HepG2 (cell line): Measurements from ENCODE around the gene ACTR3. TPM values are rescaled to one million over a fixed set of nuclear protein-coding genes. Genes with fewer than 3 reads are reported as not detected.

Source experiments
- DDIT3 ChIP-seq: sonication (generic); formaldehyde crosslinking; IDR thresholded peaks from 2 replicates; pipeline ENCODE4 v1.4.0; 2020; ENCODE audit warnings: mild to moderate bottlenecking, missing genetic modification reagents
- ETS1 ChIP-seq: sonication (generic); formaldehyde crosslinking; IDR thresholded peaks from 2 replicates; pipeline ENCODE4 v1.4.0; 2020; ENCODE audit warnings: missing genetic modification reagents
- FOXC1 ChIP-seq: sonication (generic); formaldehyde crosslinking; IDR thresholded peaks from 2 replicates; pipeline ENCODE4 v1.8.0; 2022; ENCODE audit warnings: mild to moderate bottlenecking, missing genetic modification reagents, borderline replicate concordance
- JARID2 ChIP-seq: sonication (generic); formaldehyde crosslinking; IDR thresholded peaks from 2 replicates; pipeline ENCODE4 v1.8.1; 2023; ENCODE audit warnings: missing genetic modification reagents, inconsistent platforms; ENCODE audit not compliant: insufficient replicate concordance
- KAT8 ChIP-seq: IDR thresholded peaks from 2 replicates; pipeline ENCODE4 v1.6.1; 2016; ENCODE audit warnings: missing genetic modification reagents, missing compliant biosample characterization
- KDM1A ChIP-seq: IDR thresholded peaks from 2 replicates; pipeline ENCODE4 v1.6.1; 2016; ENCODE audit warnings: missing compliant biosample characterization
- KDM4B ChIP-seq: sonication (generic); formaldehyde crosslinking; IDR thresholded peaks from 2 replicates; pipeline ENCODE4 v1.4.0; 2020; ENCODE audit warnings: missing genetic modification reagents
- LBX2 ChIP-seq: sonication (generic); formaldehyde crosslinking; IDR thresholded peaks from 2 replicates; pipeline ENCODE4 v1.5.0; 2020; ENCODE audit warnings: missing genetic modification reagents, mild to moderate bottlenecking, borderline replicate concordance
- MED1 ChIP-seq: sonication (generic); formaldehyde crosslinking; IDR thresholded peaks from 2 replicates; pipeline ENCODE4 v1.4.0; 2020; ENCODE audit warnings: missing genetic modification reagents
- PRDM10 ChIP-seq: sonication (generic); formaldehyde crosslinking; IDR thresholded peaks from 2 replicates; pipeline ENCODE4 v1.4.0; 2020; ENCODE audit warnings: low read depth, missing genetic modification reagents
- RAD21 ChIP-seq: fragments of 450-650 bp; formaldehyde crosslinking; IDR thresholded peaks from 2 replicates; pipeline ENCODE4 v1.5.0; 2020; ENCODE audit warnings: mild to moderate bottlenecking
- RBM39 ChIP-seq: fragments of 200-400 bp; formaldehyde crosslinking; IDR thresholded peaks from one replicate; pipeline ENCODE4 v1.6.1; 2018; ENCODE audit warnings: antibody characterized with exemption, mild to moderate bottlenecking, low read depth, low read length; ENCODE audit not compliant: poor library complexity, severe bottlenecking
- RFXANK ChIP-seq: IDR thresholded peaks from 2 replicates; pipeline ENCODE4 v1.6.1; 2016
- YEATS2 ChIP-seq: sonication (generic); formaldehyde crosslinking; IDR thresholded peaks from 2 replicates; pipeline ENCODE4 v1.4.0; 2020; ENCODE audit warnings: missing genetic modification reagents, borderline replicate concordance
- ZNF260 ChIP-seq: sonication (generic); formaldehyde crosslinking; IDR thresholded peaks from 2 replicates; pipeline ENCODE4 v1.4.0; 2020; ENCODE audit warnings: missing genetic modification reagents, low read depth, mild to moderate bottlenecking, borderline replicate concordance
- ZNF274 ChIP-seq: sonication (generic); formaldehyde crosslinking; IDR thresholded peaks from 2 replicates; pipeline ENCODE4 v1.5.1; 2020; ENCODE audit warnings: mild to moderate bottlenecking, missing genetic modification reagents
- ZNF335 ChIP-seq: sonication (generic); formaldehyde crosslinking; IDR thresholded peaks from 2 replicates; pipeline ENCODE4 v1.4.0; 2020; ENCODE audit warnings: missing genetic modification reagents
- ZNF451 ChIP-seq: sonication (generic); formaldehyde crosslinking; IDR thresholded peaks from 2 replicates; pipeline ENCODE4 v1.5.0; 2020; ENCODE audit warnings: mild to moderate bottlenecking, missing genetic modification reagents
- ZNF484 ChIP-seq: sonication (generic); formaldehyde crosslinking; IDR thresholded peaks from 2 replicates; pipeline ENCODE4 v1.5.1; 2020; ENCODE audit warnings: mild to moderate bottlenecking, low read depth, missing genetic modification reagents, borderline replicate concordance
- ZNF580 ChIP-seq: IDR thresholded peaks from 2 replicates; pipeline ENCODE4 v1.6.1; 2016; ENCODE audit warnings: low read depth, borderline replicate concordance
- polyA plus RNA-seq, 8 experiments: library from polyadenylated mRNA; depleted of rRNA in 3 of 8; stranded (reverse) in 7 of 8; unstranded in 1 of 8; fragments of >200 nt; fragmentation: Illumina TruSeq in 4 of 8; extraction: Trizol in 4 of 8; gene quantifications; 2 replicates each; pipeline versions ENCODE4 v1.2.1 to v1.2.3, GENCODE V29; 2011 to 2016; ENCODE audit warnings: low read depth in 4 of 8, missing spikeins in 1 of 8, mixed read lengths in 1 of 8; ENCODE audit not compliant: insufficient read depth in 1 of 8
- total RNA-seq, 5 experiments: library from RNA; depleted of rRNA; stranded (reverse); fragments of >200 nt; fragmentation: Illumina TruSeq; extraction: Trizol; gene quantifications; 2 replicates each; pipeline ENCODE4 v1.2.3, GENCODE V29; 2016; ENCODE audit warnings: low read depth in 1 of 5
- TF ChIP-seq, protein P1 (sequence below): sonication (generic); formaldehyde crosslinking; IDR thresholded peaks from 2 replicates; pipeline ENCODE4 v1.4.0; 2020; ENCODE audit warnings: missing genetic modification reagents

The ACTR3 gene
- total and polyA plus RNA-seq, 2 of the 13 experiments (the other 11 are each of a cell fraction or from before 2014, with no cell fraction given): 123 to 225 TPM

DNA sequence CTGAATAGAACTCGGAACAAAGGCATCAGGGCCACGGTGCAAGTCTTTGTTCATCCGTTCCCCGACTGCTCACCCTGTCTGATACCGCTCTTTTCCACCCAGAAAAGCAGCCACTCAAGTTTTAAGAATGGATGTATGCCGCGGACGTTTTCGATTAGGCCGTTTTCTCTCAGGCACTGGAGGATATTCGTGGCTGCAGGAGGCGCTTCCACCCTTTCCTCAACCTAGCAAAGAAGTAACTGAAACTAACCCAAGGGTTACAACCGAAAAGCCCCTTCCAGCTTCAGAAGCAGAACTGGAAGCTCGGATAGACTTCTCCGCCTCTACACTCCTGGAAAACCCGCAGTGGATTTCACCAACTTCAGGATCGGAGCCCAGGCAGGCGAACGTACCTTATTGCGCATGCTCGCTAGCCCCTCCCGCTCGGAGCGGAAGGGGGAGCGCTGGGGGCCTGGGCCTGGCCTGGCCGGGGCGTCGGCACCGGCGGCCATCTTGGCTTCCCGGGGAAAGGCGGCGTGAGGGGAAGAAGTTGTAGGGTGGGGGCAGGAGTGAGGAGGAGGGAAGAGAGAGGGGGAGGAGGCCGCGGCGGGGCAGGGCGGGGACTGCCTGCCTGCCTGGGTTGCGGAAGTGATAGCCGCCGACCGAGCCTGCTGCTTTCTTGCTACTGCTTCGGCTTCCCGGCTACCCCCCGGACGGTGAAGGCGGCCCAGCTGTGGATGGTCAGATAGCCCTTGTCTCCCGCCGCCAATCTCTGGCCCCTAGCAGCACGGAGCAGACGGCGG, at the start of gene ACTR3 (continued):
- 0 out of 2 replicates have a peak, but pooled peaks have one; percentile 47 for TF ChIP-seq PRDM10 (CRISPR knock-in tag)
- TF ChIP-seq RAD21 (CRISPR knock-in tag): peak; percentile 51
- TF ChIP-seq JARID2 (CRISPR knock-in tag): no peak
- TF ChIP-seq FOXC1 (CRISPR knock-in tag): peak; percentile 98
- 0 out of 2 replicates have a peak, but pooled peaks have one; percentile 59 for TF ChIP-seq RFXANK (CRISPR knock-in tag)
- TF ChIP-seq DDIT3 (CRISPR knock-in tag): no peak
- peak; percentile 94 for TF ChIP-seq KAT8 (CRISPR knock-in tag)
- TF ChIP-seq KDM4B (CRISPR knock-in tag): 0 out of 2 replicates have a peak, but pooled peaks have one; percentile 27
- TF ChIP-seq ZNF451 (CRISPR knock-in tag): peak; percentile 94; the same call in 1 of the 2 replicates
- TF ChIP-seq LBX2 (CRISPR knock-in tag): no peak; the same call in 1 of the 2 replicates
- TF ChIP-seq, protein P1, sequence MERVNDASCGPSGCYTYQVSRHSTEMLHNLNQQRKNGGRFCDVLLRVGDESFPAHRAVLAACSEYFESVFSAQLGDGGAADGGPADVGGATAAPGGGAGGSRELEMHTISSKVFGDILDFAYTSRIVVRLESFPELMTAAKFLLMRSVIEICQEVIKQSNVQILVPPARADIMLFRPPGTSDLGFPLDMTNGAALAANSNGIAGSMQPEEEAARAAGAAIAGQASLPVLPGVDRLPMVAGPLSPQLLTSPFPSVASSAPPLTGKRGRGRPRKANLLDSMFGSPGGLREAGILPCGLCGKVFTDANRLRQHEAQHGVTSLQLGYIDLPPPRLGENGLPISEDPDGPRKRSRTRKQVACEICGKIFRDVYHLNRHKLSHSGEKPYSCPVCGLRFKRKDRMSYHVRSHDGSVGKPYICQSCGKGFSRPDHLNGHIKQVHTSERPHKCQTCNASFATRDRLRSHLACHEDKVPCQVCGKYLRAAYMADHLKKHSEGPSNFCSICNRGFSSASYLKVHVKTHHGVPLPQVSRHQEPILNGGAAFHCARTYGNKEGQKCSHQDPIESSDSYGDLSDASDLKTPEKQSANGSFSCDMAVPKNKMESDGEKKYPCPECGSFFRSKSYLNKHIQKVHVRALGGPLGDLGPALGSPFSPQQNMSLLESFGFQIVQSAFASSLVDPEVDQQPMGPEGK (CRISPR knock-in tag): peak; percentile 99
- TF ChIP-seq KDM1A (CRISPR knock-in tag): no peak
- no peak for TF ChIP-seq ZNF484 (CRISPR knock-in tag)
- TF ChIP-seq YEATS2 (CRISPR knock-in tag): peak; percentile 90; the same call in 1 of the 2 replicates
- peak; percentile 85 for TF ChIP-seq RBM39
- no peak for TF ChIP-seq ZNF260 (CRISPR knock-in tag)
- peak; percentile 17; the same call in 1 of the 2 replicates for TF ChIP-seq ETS1 (CRISPR knock-in tag)
- peak; percentile 92 for TF ChIP-seq MED1 (CRISPR knock-in tag)
- peak; percentile 94 for TF ChIP-seq ZNF335 (CRISPR knock-in tag)
- TF ChIP-seq ZNF274 (CRISPR knock-in tag): peak; percentile 35; the same call in 1 of the 2 replicates
- TF ChIP-seq ZNF580 (CRISPR knock-in tag): peak; percentile 74; the same call in 1 of the 2 replicates
